ENCODE measurements around the gene TYRP1.
"Not testable (repeated sequence)": the region's sequence is repeated elsewhere in the genome, so short reads cannot be mapped to it uniquely, and the experiment has no call there.

TYRP1 gene, protein sequence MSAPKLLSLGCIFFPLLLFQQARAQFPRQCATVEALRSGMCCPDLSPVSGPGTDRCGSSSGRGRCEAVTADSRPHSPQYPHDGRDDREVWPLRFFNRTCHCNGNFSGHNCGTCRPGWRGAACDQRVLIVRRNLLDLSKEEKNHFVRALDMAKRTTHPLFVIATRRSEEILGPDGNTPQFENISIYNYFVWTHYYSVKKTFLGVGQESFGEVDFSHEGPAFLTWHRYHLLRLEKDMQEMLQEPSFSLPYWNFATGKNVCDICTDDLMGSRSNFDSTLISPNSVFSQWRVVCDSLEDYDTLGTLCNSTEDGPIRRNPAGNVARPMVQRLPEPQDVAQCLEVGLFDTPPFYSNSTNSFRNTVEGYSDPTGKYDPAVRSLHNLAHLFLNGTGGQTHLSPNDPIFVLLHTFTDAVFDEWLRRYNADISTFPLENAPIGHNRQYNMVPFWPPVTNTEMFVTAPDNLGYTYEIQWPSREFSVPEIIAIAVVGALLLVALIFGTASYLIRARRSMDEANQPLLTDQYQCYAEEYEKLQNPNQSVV

DNA sequence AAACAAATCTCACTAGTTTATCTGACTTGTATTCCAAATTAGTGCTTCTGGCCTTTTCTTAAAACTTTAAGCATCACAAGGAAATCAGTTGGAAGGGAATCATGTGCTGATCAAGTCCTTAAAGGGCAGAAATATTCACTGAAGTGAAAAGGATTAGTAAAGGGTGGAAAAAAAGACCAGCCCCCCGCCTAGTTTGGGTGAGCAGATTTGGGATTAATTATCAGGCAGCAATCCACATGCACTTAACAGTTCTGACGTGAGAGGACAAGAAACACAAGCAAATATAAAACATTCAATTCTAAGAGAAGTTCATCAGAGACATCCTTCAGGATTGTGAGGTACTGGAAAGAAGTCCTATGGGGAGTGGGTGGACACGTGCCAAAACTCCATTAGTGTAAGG is at the start of gene TYRP1:
TYRP1 (plus strand) TSS at position 245 of the 400 bp plus-strand sequence. CDS start 612 bp downstream, outside the sequence.
- no peak for DNase-seq

DNA sequence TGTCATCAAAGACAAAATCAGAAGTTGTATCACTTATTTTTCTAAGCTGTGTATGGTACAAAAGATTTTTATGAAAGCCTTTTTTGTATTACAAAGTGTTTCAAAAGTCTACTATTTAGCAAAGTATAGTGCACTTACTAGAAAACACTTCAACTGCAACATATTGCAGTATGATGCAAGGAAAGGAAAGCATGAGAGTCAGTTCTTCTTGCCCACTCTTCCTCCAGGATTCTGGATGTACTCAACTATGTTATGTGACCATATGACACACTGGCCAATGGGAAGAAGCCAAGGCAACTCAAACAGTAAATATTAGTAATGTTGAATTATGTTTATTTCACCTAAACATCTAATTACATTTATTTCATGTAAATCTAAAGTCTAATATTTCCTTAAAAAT is 49.5 kb upstream of the TYRP1 start:
- no peak for DNase-seq

DNA sequence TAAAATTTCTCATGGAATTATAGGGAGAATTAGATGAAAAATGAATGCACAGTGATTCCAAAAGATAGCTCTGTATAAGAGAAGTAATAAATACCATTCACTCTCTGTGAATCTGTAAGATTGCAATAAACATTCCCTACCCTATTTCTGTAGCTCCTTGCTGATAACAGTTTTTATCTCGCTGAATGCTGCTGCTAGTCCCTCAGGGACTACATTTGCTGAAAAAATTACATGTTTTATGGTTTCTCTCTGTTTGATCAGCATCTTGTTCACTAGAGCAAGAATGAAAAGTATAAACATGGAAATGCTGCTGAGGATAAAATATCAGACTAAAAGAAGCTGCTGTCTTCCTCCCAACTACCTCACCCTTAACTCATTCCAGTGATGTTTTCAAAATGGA is 44.3 kb upstream of the TYRP1 start:
- no peak for DNase-seq

DNA sequence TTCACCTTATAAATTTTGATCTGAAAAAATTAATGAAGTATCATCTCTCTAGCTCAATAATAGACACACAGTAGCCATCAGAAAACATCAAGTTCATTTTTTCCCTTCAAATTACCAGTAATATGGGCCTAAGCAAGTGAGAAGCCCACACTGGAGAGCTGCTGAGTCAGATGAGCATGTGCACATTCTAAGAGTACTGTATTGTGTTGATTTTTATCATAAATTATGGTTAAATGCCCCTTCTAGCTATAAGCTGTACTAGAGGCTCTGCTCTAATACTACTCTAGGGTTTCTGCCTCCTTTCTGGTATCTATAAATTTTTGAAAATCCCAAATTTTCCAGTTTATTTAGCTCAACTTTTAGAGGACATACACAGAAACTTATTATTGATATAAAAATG is 42.1 kb upstream of the TYRP1 start:
- DNase-seq: no peak

DNA sequence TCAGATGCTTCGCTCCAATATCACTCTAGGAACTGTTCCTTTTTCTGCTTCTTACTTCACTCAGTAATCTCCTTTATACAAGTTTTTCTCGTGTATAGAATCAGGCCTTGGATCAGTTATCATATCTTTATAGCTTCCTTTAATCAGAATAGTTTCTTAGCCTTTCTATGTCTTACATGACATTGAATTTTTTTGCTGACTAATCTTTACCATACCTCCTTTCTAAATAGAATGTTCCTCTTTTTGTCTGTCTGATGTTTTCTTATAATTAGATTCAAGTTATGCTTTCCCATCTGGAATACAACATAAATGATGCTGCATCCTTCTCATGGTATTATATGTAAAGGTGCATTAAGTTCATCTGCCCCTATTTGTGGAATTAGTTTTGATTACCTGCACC is 40.2 kb upstream of the TYRP1 start:
- no peak for DNase-seq

DNA sequence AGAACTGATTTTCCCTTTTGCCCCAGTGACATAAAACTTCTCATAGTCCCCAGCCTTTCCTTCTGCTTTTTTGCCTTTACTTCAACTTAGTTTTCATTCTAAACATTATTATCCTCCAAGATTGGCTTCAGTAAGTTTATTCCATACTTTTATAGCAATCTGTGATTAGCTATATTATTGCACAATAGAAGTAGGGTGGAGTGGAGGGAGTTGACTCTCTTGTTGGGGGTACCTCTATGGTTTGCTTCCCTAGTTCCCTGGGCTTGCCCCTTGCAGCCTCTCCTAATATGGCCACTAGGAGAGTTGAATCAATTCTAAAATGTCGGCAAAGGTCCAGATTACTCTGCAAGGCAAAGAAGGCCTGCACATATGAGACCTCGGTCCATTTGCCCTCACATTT is 36.4 kb upstream of the TYRP1 start:
- no peak for DNase-seq

DNA sequence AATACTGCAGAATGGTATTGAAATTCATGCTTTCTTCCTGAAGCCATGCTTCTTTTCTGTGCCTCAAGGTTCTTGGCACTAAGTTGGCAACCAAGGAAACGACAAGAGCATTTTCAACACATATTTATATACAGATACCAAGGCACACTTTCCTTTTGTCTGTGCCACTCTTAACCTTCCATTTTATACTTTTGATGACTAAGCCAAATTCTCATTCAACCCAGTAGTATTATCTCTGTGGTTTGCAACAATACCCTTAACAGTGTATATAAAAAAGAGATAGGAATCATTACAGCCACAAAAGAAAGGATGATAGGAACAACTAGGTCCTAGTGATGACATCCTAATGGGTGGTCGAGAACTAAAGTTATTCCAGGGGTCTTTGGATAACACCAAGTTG is 36.0 kb upstream of the TYRP1 start:
- no peak for DNase-seq

DNA sequence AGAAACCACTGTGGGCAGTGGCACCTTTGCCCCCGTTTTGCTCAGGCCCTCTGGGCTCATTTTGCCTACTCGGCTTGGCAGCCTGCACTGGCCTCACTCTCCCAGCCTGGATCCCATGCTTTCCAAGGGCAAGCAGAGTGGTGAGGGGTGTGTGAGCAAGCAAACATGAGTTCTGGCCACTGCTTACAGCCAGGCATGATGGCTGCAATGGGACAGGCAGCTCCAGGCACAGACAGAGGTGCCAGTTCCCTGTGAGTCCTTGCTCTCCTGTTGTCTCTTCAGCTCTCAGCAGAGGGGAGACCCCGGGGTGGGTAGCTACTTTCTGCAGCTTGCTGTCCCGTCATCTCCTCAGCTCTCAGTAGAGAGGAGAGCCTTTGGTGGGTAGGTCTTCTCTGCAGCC is 35.2 kb upstream of the TYRP1 start:
- no peak for DNase-seq

DNA sequence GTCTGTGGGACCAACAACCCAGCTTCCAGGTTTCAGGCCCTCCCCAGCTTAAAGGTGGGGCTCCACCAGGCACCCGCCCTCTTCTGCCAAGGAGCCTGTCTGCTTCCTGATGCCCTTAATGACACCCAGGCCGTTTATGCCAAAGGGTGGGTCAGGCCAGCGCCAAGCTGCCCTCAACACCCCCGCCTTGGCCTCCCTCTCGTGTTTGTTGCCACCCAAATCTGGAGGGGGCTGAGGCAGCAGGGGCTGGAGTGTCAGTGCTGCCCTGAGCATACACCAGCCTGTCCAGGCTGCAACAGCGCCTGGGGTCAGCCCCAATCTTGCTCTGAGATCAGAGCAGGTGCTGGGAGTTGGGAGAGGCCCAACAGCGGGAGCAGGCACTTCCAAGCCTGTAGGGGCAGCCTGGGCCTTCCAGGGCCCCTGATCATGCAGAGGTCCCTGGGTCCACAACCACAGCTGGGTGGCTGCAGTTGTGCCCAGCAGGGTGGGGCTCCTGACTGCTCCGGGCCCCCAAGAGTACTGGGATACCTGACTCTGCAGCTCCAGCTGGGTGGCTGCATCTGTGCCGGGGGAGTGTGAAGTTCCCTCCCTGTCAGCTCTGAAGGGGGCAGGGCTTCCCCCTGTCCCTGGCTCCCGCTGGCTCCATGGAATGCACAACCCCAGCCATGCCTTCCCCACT is 34.5 kb upstream of the TYRP1 start:
- DNase-seq: no peak

DNA sequence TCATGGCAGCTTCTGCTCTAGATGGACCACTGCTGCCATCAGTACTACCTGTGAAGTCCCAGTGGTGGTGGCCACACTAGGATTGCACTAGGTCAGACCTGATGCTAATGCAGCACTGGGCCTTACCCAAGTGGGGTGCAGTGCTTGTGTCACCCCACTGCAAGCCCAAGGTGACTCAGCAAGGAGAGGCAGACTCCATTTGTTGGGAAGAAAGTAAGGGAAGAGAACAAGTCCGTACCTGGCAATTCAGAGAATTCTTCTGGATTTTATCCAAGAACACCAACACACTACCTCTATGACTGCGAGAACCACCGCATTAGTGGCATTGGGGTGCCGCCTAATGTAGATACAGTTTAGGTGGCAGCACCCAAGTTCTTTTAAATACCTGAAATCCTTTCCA is 34.0 kb upstream of the TYRP1 start:
- DNase-seq: no peak

DNA sequence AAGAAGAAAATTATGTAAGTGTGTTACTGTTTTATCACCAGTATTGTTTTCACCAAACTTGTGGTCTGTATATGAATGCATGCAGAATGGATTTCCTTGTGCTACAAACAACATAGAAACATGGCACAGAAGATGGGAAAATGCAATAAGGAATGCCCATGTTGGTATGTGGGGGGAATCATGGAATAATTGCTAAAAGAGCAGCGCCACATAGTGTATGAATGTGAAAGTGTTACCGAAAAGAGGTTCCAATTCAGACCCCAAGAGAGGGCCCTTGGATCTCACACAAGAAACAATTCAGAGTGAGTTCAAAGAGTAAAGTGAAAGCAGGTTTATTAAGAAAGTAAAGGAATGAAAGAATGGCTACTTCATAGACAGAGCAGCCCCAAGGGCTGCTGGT is 26.4 kb upstream of the TYRP1 start:
- DNase-seq: no peak

DNA sequence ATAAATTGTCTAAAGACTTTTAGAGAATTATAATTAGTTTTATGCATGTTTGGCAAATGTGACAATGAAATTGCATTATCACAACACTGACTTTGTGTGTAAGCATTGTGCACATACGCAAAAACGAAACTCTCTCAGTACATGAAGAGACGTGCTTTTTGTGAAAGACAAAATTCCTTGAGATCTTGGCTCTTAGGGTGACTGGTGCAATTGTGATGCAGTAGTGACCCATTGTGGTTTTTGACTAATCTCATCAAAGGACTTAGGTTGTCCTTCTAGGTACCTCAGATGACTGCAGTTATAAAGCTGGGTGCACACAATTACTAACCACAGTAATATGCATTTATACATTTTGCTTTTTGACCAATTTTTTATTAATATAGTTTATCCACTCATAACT is 25.3 kb upstream of the TYRP1 start:
- no peak for DNase-seq

DNA sequence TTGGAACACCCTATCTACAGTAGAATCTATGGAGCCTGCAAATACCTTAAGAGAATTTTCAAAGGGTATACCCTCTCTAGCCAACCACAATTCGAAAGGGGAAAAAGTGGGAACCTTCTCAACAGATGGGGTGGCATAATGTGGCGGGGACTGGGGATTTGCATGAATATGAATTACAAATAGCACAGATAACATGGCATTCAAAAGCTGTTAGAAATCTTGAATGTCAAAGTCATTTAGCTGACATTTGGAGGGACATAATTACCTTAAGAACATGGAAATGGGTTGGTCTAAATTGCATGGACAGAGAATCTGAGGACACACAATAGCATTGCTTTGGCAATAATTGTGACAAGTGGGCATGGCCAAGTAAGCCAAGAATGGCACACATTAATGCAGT is 23.2 kb upstream of the TYRP1 start:
- no peak for DNase-seq

DNA sequence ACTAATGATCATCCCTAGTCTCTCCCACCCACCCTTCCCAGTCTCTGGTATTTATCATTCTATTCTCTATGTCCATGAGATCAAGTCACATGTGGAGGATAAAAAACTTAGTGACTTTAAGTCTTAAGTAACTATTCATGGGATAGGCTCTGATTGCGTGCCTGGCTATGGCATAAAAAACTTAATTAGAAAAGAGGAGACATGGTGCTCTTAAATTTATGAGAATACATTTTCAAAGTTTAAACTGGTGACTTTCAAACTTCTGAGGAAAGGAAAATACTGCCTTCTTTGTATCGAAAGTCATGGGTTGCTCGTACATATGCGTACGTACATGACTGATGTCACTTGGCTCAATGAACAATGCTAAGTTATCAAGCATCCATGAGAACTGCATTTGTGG is 18.2 kb upstream of the TYRP1 start:
- DNase-seq: no peak

DNA sequence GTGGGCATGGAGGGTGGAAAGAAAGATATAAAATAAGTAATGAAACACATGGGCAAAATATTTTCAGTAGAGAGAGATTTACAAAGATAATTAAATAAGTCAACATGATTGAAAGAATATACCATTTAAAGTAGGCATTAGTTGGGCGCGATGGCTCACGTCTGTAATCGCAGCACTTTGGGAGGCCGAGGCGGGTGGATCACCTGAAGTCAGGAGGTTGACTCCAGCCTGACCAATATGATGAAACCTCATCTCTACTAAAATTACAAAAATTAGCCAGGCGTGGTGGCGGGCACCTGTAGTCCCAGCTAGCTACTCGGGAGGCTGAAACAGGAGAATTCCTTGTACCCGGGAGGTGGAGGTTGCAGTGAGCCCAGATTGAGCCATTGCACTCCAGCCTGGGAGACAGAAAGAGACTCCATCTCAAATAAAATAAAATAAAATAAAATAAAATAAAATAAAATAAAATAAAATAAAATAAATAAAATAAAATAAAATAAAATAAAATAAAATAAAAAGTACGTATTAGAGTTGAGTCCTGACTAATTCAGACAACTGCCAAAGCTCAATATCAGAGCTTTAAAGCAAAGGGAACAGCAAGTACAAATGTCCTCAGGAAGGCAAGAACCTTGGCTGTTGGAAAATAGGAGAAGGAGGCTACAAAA is 15.6 kb upstream of the TYRP1 start:
- not testable (repeated sequence) for DNase-seq

DNA sequence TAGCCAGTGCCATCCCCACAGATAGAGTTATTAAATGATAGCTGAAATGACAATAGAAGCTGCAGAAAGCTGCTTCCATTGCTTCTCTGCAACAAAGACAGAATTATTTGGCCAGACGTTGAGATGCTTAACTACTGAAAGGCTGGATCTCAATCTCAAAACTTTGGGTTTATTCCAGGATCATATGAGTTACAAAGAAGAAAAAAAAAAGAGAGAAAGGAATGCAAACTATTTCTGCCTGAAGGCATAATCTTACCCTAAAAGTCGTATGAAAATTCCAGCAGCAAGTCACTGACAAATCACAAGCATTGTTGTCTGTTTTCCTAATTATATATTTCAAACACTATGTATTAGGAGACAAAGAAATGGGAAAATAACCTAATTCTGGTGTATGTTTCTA is 12.8 kb upstream of the TYRP1 start:
- no peak for DNase-seq

DNA sequence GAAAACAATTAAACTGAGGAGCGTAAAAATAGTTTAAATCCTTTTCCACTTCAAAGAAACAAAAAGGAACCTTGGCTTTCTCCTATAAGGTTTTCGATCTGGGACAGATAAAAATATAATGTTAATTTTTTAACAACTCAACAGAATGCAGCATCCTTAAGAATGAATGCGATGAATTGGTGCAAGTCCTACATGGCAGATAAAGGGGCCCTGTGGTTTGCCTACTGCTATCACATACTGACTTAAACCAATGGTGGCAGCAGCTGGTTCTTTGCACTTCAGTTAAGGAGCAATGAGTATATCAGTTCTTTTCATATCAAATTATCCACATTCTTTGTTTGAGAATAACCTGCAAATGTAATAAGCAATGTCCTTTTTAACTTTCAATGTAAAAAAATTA is 12.4 kb upstream of the TYRP1 start:
- no peak for DNase-seq

DNA sequence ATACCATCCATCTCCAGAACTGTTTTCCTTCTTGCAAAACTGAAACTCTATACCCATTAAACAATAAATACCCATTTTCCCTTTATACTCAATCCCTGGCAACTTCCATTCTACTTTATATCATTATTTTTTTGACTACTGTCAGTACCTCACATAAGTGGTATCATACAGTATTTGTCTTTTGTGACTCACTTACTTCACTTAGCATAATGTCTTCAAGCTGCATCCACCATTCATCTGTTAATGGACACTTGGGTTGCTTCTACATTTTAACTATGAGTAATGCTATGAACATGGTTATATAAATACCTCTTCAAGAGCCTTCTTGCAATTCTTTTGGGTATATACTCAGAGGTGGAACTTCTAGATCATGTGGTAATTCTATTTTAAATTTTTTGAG is 11.6 kb upstream of the TYRP1 start:
- no peak for DNase-seq

DNA sequence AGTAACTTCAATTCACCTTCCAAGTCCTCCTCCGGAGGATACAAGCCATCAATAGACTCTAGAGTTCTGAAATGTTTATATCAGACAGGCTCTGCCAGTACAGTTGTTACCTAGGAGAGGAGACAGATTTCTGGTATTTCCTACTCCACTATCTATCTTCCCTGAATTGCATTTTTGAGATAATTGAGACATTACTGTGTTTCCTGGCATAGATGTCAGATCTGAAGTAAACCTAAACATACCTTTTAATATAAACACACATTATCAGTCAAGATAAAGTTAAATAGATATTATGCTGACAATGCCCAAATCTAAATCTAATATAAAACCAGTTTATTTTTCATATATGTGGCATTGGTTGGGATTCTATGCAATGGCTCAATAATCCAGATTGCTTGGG is 8.2 kb upstream of the TYRP1 start:
- no peak for DNase-seq

DNA sequence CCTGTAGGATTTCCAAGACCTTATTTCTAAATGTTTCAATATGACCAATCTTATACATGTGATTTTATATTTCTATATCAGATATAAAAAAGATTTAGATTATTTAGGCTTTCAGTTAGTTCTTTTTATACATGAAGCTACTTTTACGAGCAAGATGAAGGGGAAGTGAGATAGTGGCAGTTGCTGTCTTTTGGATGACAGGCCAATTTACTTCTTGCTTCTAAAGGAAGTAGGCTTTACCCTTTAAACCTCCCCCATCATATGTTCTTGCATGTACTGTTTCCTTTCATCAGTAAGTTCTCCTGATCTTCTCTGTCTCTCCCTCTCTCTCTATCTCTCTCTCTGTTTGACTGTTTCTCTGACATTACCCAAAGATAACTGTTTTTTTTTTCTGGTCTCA is 4.0 kb upstream of the TYRP1 start:
- DNase-seq: no peak

DNA sequence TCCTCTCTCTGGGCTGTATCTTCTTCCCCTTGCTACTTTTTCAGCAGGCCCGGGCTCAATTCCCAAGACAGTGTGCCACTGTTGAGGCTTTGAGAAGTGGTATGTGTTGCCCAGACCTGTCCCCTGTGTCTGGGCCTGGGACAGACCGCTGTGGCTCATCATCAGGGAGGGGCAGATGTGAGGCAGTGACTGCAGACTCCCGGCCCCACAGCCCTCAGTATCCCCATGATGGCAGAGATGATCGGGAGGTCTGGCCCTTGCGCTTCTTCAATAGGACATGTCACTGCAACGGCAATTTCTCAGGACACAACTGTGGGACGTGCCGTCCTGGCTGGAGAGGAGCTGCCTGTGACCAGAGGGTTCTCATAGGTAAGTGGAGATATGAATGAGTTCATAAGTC is 828 bp downstream of the TYRP1 start:
- no peak for DNase-seq

DNA sequence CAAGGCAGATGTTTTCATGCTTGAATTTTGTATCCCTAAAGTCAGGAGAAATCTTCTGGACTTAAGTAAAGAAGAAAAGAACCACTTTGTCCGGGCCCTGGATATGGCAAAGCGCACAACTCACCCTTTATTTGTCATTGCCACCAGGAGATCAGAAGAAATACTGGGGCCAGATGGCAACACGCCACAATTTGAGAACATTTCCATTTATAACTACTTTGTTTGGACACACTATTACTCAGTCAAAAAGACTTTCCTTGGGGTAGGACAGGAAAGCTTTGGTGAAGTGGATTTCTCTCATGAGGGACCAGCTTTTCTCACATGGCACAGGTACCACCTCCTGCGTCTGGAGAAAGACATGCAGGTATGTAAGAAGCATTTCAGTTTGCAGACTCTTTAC is 2.3 kb downstream of the TYRP1 start:
- DNase-seq: no peak

DNA sequence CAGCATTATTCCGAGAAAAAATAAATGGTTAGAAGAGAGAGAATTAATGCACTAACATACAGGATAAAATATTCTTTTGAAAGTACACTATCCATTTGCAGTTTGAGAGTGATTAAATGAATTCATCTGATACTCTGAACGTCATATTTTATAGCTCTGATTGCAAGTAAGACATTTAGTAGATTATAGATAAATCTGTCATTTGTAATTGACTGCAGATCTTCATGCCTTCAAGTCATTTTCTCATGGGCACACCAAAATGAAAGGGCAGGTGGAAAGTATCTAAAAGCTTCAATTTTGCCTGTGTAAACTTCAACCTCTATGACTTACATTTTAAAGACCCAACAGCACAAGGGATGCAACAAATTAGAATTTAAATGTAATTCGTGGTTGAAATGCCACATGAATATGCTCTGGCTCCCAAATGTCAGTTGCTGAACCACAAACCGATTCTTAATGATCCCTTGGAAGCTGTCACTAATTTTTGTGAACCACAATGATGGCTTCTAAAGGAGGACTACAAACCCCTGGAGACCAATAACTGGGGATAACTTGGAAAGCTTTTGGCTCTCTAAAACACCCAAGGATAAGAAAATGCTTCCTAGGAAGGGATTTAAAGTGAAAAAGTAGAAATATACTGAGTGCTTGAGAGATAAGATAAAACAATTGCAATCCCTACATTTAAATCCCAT is 3.9 kb downstream of the TYRP1 start:
- DNase-seq: no peak
